ENCODE results near the gene CENATAC.
A peak's percentile ranks its signal among the peaks of the same experiment; 100 is the strongest.

Gene CENATAC

DNA sequence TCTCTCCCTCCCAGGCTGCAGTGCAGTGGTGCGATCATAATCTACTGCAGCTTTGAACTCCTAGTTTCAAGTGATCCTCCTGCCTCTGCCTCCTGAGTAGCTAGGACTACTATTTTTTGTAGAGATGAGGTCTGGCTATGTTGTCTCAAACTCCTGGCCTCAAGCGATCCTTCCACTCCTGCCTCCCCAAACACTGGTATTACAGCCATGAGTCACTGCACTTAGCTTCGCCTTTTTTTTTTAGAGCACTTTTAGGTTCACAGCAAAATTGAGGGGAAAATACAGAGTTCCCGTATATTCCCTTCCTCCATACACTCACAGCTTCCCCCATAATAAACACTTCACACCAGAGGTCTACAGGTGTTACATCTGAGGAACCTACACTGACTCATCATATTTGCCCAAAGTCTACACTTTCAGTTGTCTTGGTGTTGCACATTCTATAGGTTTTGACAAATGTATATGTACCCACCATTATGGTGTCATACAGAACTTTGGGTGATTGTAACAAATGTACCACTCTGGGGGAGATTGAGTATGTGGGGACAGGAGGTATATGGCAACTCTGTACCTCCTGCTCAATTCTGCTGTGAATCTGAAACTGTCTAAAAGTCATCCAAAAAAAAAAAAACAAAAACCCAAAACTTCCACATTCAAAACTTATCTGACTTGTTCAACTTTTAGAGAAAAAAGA lies 44.0 kb downstream of the CENATAC start:
- Mint-ChIP-seq H3K4me3 (no peak overlapping the region), H3K27me3 (ENCODE audit: low read depth) (no peaks in the 10 kb centered on the region), H3K9me3 (no peaks in the 10 kb centered on the region), H3K4me1 (ENCODE audit: low read depth) (peaks cover 2% of the 10 kb centered on the region), H3K27ac (no peak overlapping the region), H3K36me3 (ENCODE audit: low read depth) (peaks cover 22% of the 10 kb centered on the region)
- no peak for DNase-seq (ENCODE audit: low spot score)

DNA sequence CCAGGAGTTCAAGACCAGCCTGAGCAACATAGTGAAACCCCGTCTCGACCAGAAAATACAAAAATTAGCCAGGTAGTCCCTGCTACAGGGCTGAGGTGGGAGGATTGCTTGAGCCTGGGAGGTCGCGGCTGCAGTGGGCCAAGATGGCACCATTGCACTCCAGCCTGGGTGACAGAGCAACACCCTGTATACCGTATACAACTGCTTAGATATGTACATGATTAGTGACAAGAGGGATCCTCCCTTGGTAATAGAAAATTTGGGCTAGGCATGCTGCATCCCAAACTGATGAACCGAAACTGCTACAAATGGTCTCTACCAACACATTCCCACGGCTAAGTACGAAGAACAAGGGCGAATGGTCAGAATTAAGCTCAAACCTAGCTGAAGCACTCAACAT lies 45.0 kb downstream of the CENATAC start:
- Mint-ChIP-seq H3K9me3 (no peaks in the 10 kb centered on the region), H3K4me3 (no peak overlapping the region), H3K27me3 (ENCODE audit: low read depth) (no peaks in the 10 kb centered on the region), H3K27ac (no peak overlapping the region), H3K36me3 (ENCODE audit: low read depth) (peaks cover 30% of the 10 kb centered on the region), H3K4me1 (ENCODE audit: low read depth) (peaks cover 2% of the 10 kb centered on the region)
- no peak for DNase-seq (ENCODE audit: low spot score)

GRCh38 chr11:119044708-119045107 lies 46.8 kb downstream of the CENATAC start:
- peaks cover 42% of the 10 kb centered on the region for H3K36me3 Mint-ChIP-seq (ENCODE audit: low read depth)

DNA sequence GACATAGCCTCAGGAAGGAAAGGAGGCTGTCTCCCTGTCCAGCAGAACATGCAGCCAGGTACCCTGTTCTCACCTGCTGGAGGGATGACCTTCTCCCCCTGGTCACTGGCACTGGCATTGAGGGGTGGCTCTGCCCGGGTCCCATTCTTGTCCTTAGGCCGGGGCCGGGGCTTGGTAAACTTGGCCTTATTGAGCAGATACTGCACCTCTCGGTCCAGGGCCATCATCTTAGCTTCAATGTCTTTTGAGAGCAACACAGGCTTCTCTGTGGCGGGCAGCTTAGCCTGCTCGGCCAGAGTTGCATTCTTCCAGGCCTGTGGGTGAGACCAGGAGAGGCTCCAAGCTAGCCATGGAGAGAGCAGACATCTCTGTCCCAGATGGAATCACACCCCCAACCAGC lies 48.6 kb downstream of the CENATAC start:
- no peaks in the 10 kb centered on the region for H3K9me3 Mint-ChIP-seq
- H3K27ac Mint-ChIP-seq = no peak overlapping the region
- H3K4me3 Mint-ChIP-seq = no peak overlapping the region
- DNase-seq (ENCODE audit: low spot score) = no peak
- H3K27me3 Mint-ChIP-seq (ENCODE audit: low read depth) = no peaks in the 10 kb centered on the region
- peaks cover 57% of the 10 kb centered on the region for H3K36me3 Mint-ChIP-seq (ENCODE audit: low read depth)
- H3K4me1 Mint-ChIP-seq (ENCODE audit: low read depth) = peaks cover 2% of the 10 kb centered on the region

More at GRCh38 chr11:119044708-119045107, 46.8 kb downstream of the CENATAC start:
- no peak for DNase-seq (ENCODE audit: low spot score)
- Mint-ChIP-seq H3K27me3 (ENCODE audit: low read depth) (no peaks in the 10 kb centered on the region), H3K27ac (no peak overlapping the region), H3K9me3 (no peaks in the 10 kb centered on the region), H3K4me3 (no peak overlapping the region), H3K4me1 (ENCODE audit: low read depth) (peaks cover 2% of the 10 kb centered on the region)

- Mint-ChIP-seq H3K4me1 (ENCODE audit: low read depth) (no peaks in the 10 kb centered on the region), H3K27ac (no peak overlapping the region), H3K4me3 (no peak overlapping the region), H3K27me3 (ENCODE audit: low read depth) (no peaks in the 10 kb centered on the region), H3K9me3 (no peaks in the 10 kb centered on the region), H3K36me3 (ENCODE audit: low read depth) (peaks cover 61% of the 10 kb centered on the region)
- DNase-seq (ENCODE audit: low spot score) = no peak
These were observed 49.3 kb downstream of the CENATAC start for GRCh38 chr11:119047205-119047604.

GRCh38 chr11:119048644-119049043 lies 50.7 kb downstream of the CENATAC start:
- H3K27me3 Mint-ChIP-seq (ENCODE audit: low read depth) = no peaks in the 10 kb centered on the region
- no peaks in the 10 kb centered on the region for H3K4me1 Mint-ChIP-seq (ENCODE audit: low read depth)
- no peak overlapping the region for H3K4me3 Mint-ChIP-seq
- DNase-seq (ENCODE audit: low spot score) = no peak
- peaks cover 73% of the 10 kb centered on the region for H3K36me3 Mint-ChIP-seq (ENCODE audit: low read depth)
- no peak overlapping the region for H3K27ac Mint-ChIP-seq
- H3K9me3 Mint-ChIP-seq = no peaks in the 10 kb centered on the region

GRCh38 chr11:119049081-119049480 lies 51.1 kb downstream of the CENATAC start:
- no peak for DNase-seq (ENCODE audit: low spot score)
- Mint-ChIP-seq H3K27me3 (ENCODE audit: low read depth) (no peaks in the 10 kb centered on the region), H3K27ac (no peak overlapping the region), H3K4me1 (ENCODE audit: low read depth) (no peaks in the 10 kb centered on the region), H3K4me3 (no peak overlapping the region), H3K36me3 (ENCODE audit: low read depth) (peaks cover 77% of the 10 kb centered on the region), H3K9me3 (no peaks in the 10 kb centered on the region)

- DNase-seq (ENCODE audit: low spot score) = no peak
- Mint-ChIP-seq H3K4me1 (ENCODE audit: low read depth) (peaks cover 12% of the 10 kb centered on the region), H3K36me3 (ENCODE audit: low read depth) (peaks cover 77% of the 10 kb centered on the region), H3K27ac (no peak overlapping the region), H3K9me3 (no peaks in the 10 kb centered on the region), H3K4me3 (no peak overlapping the region), H3K27me3 (ENCODE audit: low read depth) (no peaks in the 10 kb centered on the region)
These were observed 53.7 kb downstream of the CENATAC start for GRCh38 chr11:119051440-119052162.

GRCh38 chr11:119052163-119052814 lies 54.4 kb downstream of the CENATAC start:
- Mint-ChIP-seq H3K9me3 (no peaks in the 10 kb centered on the region), H3K4me1 (ENCODE audit: low read depth) (peaks cover 12% of the 10 kb centered on the region)

GRCh38 chr11:119054418-119054817 lies 56.5 kb downstream of the CENATAC start:
- Mint-ChIP-seq H3K27me3 (ENCODE audit: low read depth) (no peaks in the 10 kb centered on the region), H3K36me3 (ENCODE audit: low read depth) (peaks cover 63% of the 10 kb centered on the region), H3K4me3 (peak overlapping the region; percentile 51), H3K4me1 (ENCODE audit: low read depth) (peaks cover 19% of the 10 kb centered on the region), H3K9me3 (no peaks in the 10 kb centered on the region), H3K27ac (no peak overlapping the region)
- no peak for DNase-seq (ENCODE audit: low spot score)

More at GRCh38 chr11:119052163-119052814, 54.4 kb downstream of the CENATAC start:
- Mint-ChIP-seq H3K27me3 (ENCODE audit: low read depth) (no peaks in the 10 kb centered on the region), H3K27ac (no peak overlapping the region), H3K4me3 (no peak overlapping the region), H3K36me3 (ENCODE audit: low read depth) (peaks cover 72% of the 10 kb centered on the region)
- DNase-seq (ENCODE audit: low spot score) = no peak

DNA sequence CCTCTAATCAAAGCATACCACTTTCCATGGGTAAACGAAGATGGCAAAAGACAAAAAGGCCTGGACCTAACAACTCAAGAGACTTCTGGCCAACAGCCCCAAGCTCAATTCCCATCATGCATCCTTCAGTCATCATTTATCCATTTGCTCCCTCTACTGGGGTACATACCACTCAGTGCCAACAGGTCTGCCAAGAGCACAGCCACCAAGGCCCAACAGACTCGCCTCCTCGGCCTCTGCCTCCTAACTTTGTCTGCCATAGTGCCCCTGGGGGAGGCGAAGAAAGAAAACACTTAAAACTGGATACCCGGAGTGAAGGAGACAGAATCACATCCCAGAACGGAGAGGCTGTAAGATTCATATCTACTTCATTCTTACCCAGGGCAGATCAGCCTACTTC lies 58.0 kb downstream of the CENATAC start:
- Mint-ChIP-seq H3K4me1 (ENCODE audit: low read depth) (peaks cover 19% of the 10 kb centered on the region), H3K9me3 (no peaks in the 10 kb centered on the region), H3K27me3 (ENCODE audit: low read depth) (no peaks in the 10 kb centered on the region), H3K36me3 (ENCODE audit: low read depth) (peaks cover 53% of the 10 kb centered on the region), H3K27ac (peak overlapping the region; percentile 83), H3K4me3 (peak overlapping the region; percentile 91)
- no peak for DNase-seq (ENCODE audit: low spot score)

GRCh38 chr11:119056421-119056999 lies 58.6 kb downstream of the CENATAC start:
- peaks cover 19% of the 10 kb centered on the region for H3K4me1 Mint-ChIP-seq (ENCODE audit: low read depth)

GRCh38 chr11:119057000-119057769 lies 59.2 kb downstream of the CENATAC start, which contains the start of gene HYOU1:
HYOU1 (minus strand) TSS chr11:119057205; CDS start chr11:119056160, 1,045 bp downstream.
- peaks cover 43% of the 10 kb centered on the region for H3K36me3 Mint-ChIP-seq (ENCODE audit: low read depth)

More at GRCh38 chr11:119056421-119056999, 58.6 kb downstream of the CENATAC start:
- Mint-ChIP-seq H3K36me3 (ENCODE audit: low read depth) (peaks cover 47% of the 10 kb centered on the region), H3K4me3 (peak overlapping the region; percentile 91), H3K27ac (peak overlapping the region; percentile 99), H3K9me3 (no peaks in the 10 kb centered on the region), H3K27me3 (ENCODE audit: low read depth) (no peaks in the 10 kb centered on the region)
- peak; percentile 17 for DNase-seq (ENCODE audit: low spot score)

More at GRCh38 chr11:119057000-119057769, 59.2 kb downstream of the CENATAC start, which contains the start of gene HYOU1:
- no peaks in the 10 kb centered on the region for H3K9me3 Mint-ChIP-seq
- no peaks in the 10 kb centered on the region for H3K27me3 Mint-ChIP-seq (ENCODE audit: low read depth)
- DNase-seq (ENCODE audit: low spot score) = peak; percentile 99
- H3K27ac Mint-ChIP-seq = peak within 1 kb of the TSS; percentile 99
- peak within 1 kb of the TSS; percentile 91 for H3K4me3 Mint-ChIP-seq
- H3K4me1 Mint-ChIP-seq (ENCODE audit: low read depth) = peaks cover 19% of the 10 kb centered on the region

All from T-helper 2 cell treated with Interferon-gamma antibody and Interleukin-4, amounts not matched to agents 5 μg/mL and 100 μg/mL, for 36 hours (primary cell).